ENCODE measurements around the gene PGLYRP4.

Gene PGLYRP4

GRCh38 chr1:153374071-153374470 is 25.4 kb upstream of the PGLYRP4 start:
- DNase-seq (ENCODE audit: low spot score) = no peak

- no peak for DNase-seq (ENCODE audit: low spot score)
These were observed 23.9 kb upstream of the PGLYRP4 start for GRCh38 chr1:153372571-153372970.

- no peak for DNase-seq (ENCODE audit: low spot score)
These were observed 22.6 kb upstream of the PGLYRP4 start for GRCh38 chr1:153371231-153371630.

GRCh38 chr1:153370146-153370545 is 21.5 kb upstream of the PGLYRP4 start:
- DNase-seq (ENCODE audit: low spot score) = no peak

- DNase-seq (ENCODE audit: low spot score) = no peak
These were observed 19.9 kb upstream of the PGLYRP4 start for GRCh38 chr1:153368495-153368894.

- DNase-seq (ENCODE audit: low spot score) = no peak
These were observed 18.4 kb upstream of the PGLYRP4 start for GRCh38 chr1:153367090-153367489.

GRCh38 chr1:153366261-153366660 is 17.6 kb upstream of the PGLYRP4 start:
- DNase-seq (ENCODE audit: low spot score) = no peak

- no peak for DNase-seq (ENCODE audit: low spot score)
These were observed 17.1 kb upstream of the PGLYRP4 start for GRCh38 chr1:153365696-153366095.

- no peak for DNase-seq (ENCODE audit: low spot score)
These were observed 16.4 kb upstream of the PGLYRP4 start for GRCh38 chr1:153364766-153365666.

GRCh38 chr1:153364156-153364555 is 15.5 kb upstream of the PGLYRP4 start:
- no peak for DNase-seq (ENCODE audit: low spot score)

- no peak for DNase-seq (ENCODE audit: low spot score)
These were observed 15.0 kb upstream of the PGLYRP4 start for GRCh38 chr1:153363641-153364040.

GRCh38 chr1:153362187-153362775 is 13.6 kb upstream of the PGLYRP4 start:
- DNase-seq (ENCODE audit: low spot score) = no peak

GRCh38 chr1:153361480-153362109 is 13.0 kb upstream of the PGLYRP4 start:
- DNase-seq (ENCODE audit: low spot score) = no peak

- no peak for DNase-seq (ENCODE audit: low spot score)
These were observed 12.2 kb upstream of the PGLYRP4 start for GRCh38 chr1:153360592-153361479.

- no peak for DNase-seq (ENCODE audit: low spot score)
These were observed 11.5 kb upstream of the PGLYRP4 start for GRCh38 chr1:153360190-153360589.

- no peak for DNase-seq (ENCODE audit: low spot score)
These were observed 10.6 kb upstream of the PGLYRP4 start for GRCh38 chr1:153359241-153359640.

GRCh38 chr1:153358691-153358975 is 10.0 kb upstream of the PGLYRP4 start:
- DNase-seq (ENCODE audit: low spot score) = no peak

- no peak for DNase-seq (ENCODE audit: low spot score)
These were observed 9.4 kb upstream of the PGLYRP4 start, which contains the start of gene S100A9 for GRCh38 chr1:153357853-153358690. S100A9 (plus strand) TSS chr1:153357854; CDS start chr1:153358284, 430 bp downstream.

- no peak for DNase-seq (ENCODE audit: low spot score)
These were observed 8.6 kb upstream of the PGLYRP4 start for GRCh38 chr1:153357076-153357852.

- DNase-seq (ENCODE audit: low spot score) = no peak
These were observed 7.9 kb upstream of the PGLYRP4 start for GRCh38 chr1:153356392-153357075.
